Trophoblast cell (in vitro differentiated cells and primary cell): ENCODE results near the gene AP5S1.

Experiments used
- DNase-seq, 2 donors: peaks; one replicate each; pipeline ENCODE4 v3.0.0-alpha.2; 2016
- H2AFZ ChIP-seq: 2 replicates; pipeline ENCODE4 v1.6.1; 2013; ENCODE audit warnings: low read length, moderate library complexity, mild to moderate bottlenecking; ENCODE audit not compliant: insufficient read depth, poor library complexity
- H2AK5ac ChIP-seq: 2 replicates; pipeline ENCODE4 v1.6.1; 2013; ENCODE audit warnings: mild to moderate bottlenecking, low read length
- H2BK120ac ChIP-seq: 2 replicates; pipeline ENCODE4 v1.6.1; 2013; ENCODE audit warnings: low read length, mild to moderate bottlenecking, moderate library complexity; ENCODE audit not compliant: insufficient read depth, poor library complexity
- H2BK12ac ChIP-seq: 2 replicates; pipeline ENCODE4 v1.6.1; 2013; ENCODE audit warnings: mild to moderate bottlenecking, low read length, moderate library complexity
- H2BK5ac ChIP-seq: 2 replicates; pipeline ENCODE4 v1.6.1; 2013; ENCODE audit warnings: low read length, low read depth, moderate library complexity, mild to moderate bottlenecking; ENCODE audit not compliant: poor library complexity
- H3K14ac ChIP-seq: 2 replicates; pipeline ENCODE4 v1.6.1; 2013; ENCODE audit warnings: mild to moderate bottlenecking, low read length
- H3K18ac ChIP-seq: 2 replicates; pipeline ENCODE4 v1.6.1; 2013; ENCODE audit warnings: mild to moderate bottlenecking, low read length
- H3K23ac ChIP-seq: 2 replicates; pipeline ENCODE4 v1.6.1; 2013; ENCODE audit warnings: low read length
- H3K27ac ChIP-seq: 2 replicates; pipeline ENCODE4 v1.5.1; 2013; ENCODE audit warnings: low read depth, mild to moderate bottlenecking, inconsistent platforms, low read length, moderate library complexity
- H3K27me3 ChIP-seq: 2 replicates; pipeline ENCODE4 v1.6.1; 2013; ENCODE audit warnings: inconsistent platforms, mild to moderate bottlenecking, low read length, moderate library complexity; ENCODE audit not compliant: insufficient read depth
- H3K36me3 ChIP-seq, 2 experiments: 1 replicate in 1 of 2; 2 replicates in 1 of 2; pipeline ENCODE4 v1.6.1; 2013; ENCODE audit warnings: low read length in 2 of 2, mild to moderate bottlenecking in 2 of 2, moderate library complexity in 1 of 2; ENCODE audit not compliant: insufficient read depth in 2 of 2, control insufficient read depth in 1 of 2
- H3K4ac ChIP-seq: 2 replicates; pipeline ENCODE4 v1.6.1; 2013; ENCODE audit warnings: low read depth, mild to moderate bottlenecking, low read length, moderate library complexity
- H3K4me1 ChIP-seq, 2 experiments: 1 replicate in 1 of 2; 2 replicates in 1 of 2; pipeline ENCODE4 v1.6.1; 2013; ENCODE audit warnings: low read length in 2 of 2, mild to moderate bottlenecking in 2 of 2, moderate library complexity in 1 of 2; ENCODE audit not compliant: insufficient read depth in 2 of 2, control insufficient read depth in 1 of 2
- H3K4me2 ChIP-seq: 2 replicates; pipeline ENCODE4 v1.6.1; 2013; ENCODE audit warnings: inconsistent platforms, mild to moderate bottlenecking, low read length, moderate library complexity
- H3K4me3 ChIP-seq: 2 replicates; pipeline ENCODE4 v1.5.1; 2013; ENCODE audit warnings: mild to moderate bottlenecking, low read depth, low read length, inconsistent platforms
- H3K79me1 ChIP-seq: one replicate; pipeline ENCODE4 v1.6.1; 2013; ENCODE audit warnings: low read length
- H3K79me2 ChIP-seq: 2 replicates; pipeline ENCODE4 v1.6.1; 2013; ENCODE audit warnings: low read length, mild to moderate bottlenecking; ENCODE audit not compliant: control insufficient read depth, insufficient read depth, poor library complexity
- H3K9ac ChIP-seq: 2 replicates; pipeline ENCODE4 v1.6.1; 2013; ENCODE audit warnings: mild to moderate bottlenecking, low read length
- H3K9me3 ChIP-seq: 2 replicates; pipeline ENCODE4 v1.6.1; 2013; ENCODE audit warnings: low read depth, mild to moderate bottlenecking, control low read depth, inconsistent platforms, low read length; ENCODE audit not compliant: insufficient read depth
- H4K12ac ChIP-seq: 2 replicates; pipeline ENCODE4 v1.6.1; 2013; ENCODE audit warnings: low read depth, mild to moderate bottlenecking, low read length, moderate library complexity
- H4K8ac ChIP-seq: 2 replicates; pipeline ENCODE4 v1.6.1; 2013; ENCODE audit warnings: low read depth, mild to moderate bottlenecking, low read length, moderate library complexity
- H4K91ac ChIP-seq: one replicate; pipeline ENCODE4 v1.6.1; 2013; ENCODE audit warnings: low read depth, mild to moderate bottlenecking, low read length, moderate library complexity
- WGBS: extraction: QIAGEN DNeasy Blood & Tissue Kit; methylation state at CpG from one replicate; pipeline ENCODE4 v1.1.7; 2013; ENCODE audit warnings: missing lambda C conversion rate; ENCODE audit not compliant: insufficient read length, insufficient coverage; ENCODE audit errors: extremely low coverage; 5-methylcytosine and 5-hydroxymethylcytosine counted together

The AP5S1 gene

GRCh38 chr20:3861191-3861590 lies 40.8 kb downstream of the AP5S1 start:
- Histone ChIP-seq H2BK120ac (no peak overlapping the region), H3K4me2 (no peak overlapping the region), H4K91ac (no peak overlapping the region), H3K27ac (no peak overlapping the region), H3K14ac (no peak overlapping the region), H3K4me3 (no peak overlapping the region), H3K79me1 (no peaks in the 10 kb centered on the region), H3K9me3 (peaks cover 6% of the 10 kb centered on the region), H4K8ac (no peak overlapping the region), H3K36me3 (peaks cover 71 to 78% of the 10 kb centered on the region in 2 experiments), H3K27me3 (no peaks in the 10 kb centered on the region), H2AFZ (no peak overlapping the region), H3K18ac (no peak overlapping the region), H4K12ac (no peak overlapping the region), H3K79me2 (no peaks in the 10 kb centered on the region), H3K4me1 (peaks cover 2 to 4% of the 10 kb centered on the region in 2 experiments), H3K9ac (no peak overlapping the region), H2BK12ac (no peak overlapping the region), H3K23ac (no peak overlapping the region), H2AK5ac (no peak overlapping the region), H2BK5ac (no peak overlapping the region), H3K4ac (no peak overlapping the region)
- WGBS, result no CpG with 5 or more reads among the region's 7 CpGs
- DNase-seq, result no peak

GRCh38 chr20:3862333-3862732 lies 42.0 kb downstream of the AP5S1 start:
- no peaks in the 10 kb centered on the region for H3K79me1 ChIP-seq
- no peak overlapping the region for H4K8ac ChIP-seq
- peaks cover 75 to 78% of the 10 kb centered on the region in 2 experiments for H3K36me3 ChIP-seq
- no peak overlapping the region for H3K4me3 ChIP-seq
- no peak for DNase-seq
- WGBS, result no CpG with 5 or more reads among the region's 1 CpG
- no peak overlapping the region for H4K12ac ChIP-seq
- H3K4me2 ChIP-seq, result no peak overlapping the region
- H2BK120ac ChIP-seq, result no peak overlapping the region
- H3K27me3 ChIP-seq, result no peaks in the 10 kb centered on the region
- no peak overlapping the region for H3K18ac ChIP-seq
- peaks cover 3 to 6% of the 10 kb centered on the region in 2 experiments for H3K4me1 ChIP-seq
- H3K27ac ChIP-seq, result no peak overlapping the region
- no peak overlapping the region for H3K14ac ChIP-seq
- H3K9me3 ChIP-seq, result peaks cover 6% of the 10 kb centered on the region
- H2BK5ac ChIP-seq, result no peak overlapping the region
- H4K91ac ChIP-seq, result no peak overlapping the region
- H2AK5ac ChIP-seq, result no peak overlapping the region
- no peak overlapping the region for H3K4ac ChIP-seq
- no peak overlapping the region for H2BK12ac ChIP-seq
- H3K9ac ChIP-seq, result no peak overlapping the region
- H3K23ac ChIP-seq, result no peak overlapping the region
- no peak overlapping the region for H2AFZ ChIP-seq
- H3K79me2 ChIP-seq, result no peaks in the 10 kb centered on the region

GRCh38 chr20:3863317-3863716 lies 43.0 kb downstream of the AP5S1 start:
- Histone ChIP-seq H2BK12ac (no peak overlapping the region), H4K12ac (no peak overlapping the region), H3K18ac (no peak overlapping the region), H3K4ac (no peak overlapping the region), H3K23ac (no peak overlapping the region), H2AK5ac (no peak overlapping the region), H3K4me1 (peaks cover 3 to 6% of the 10 kb centered on the region in 2 experiments), H2BK5ac (no peak overlapping the region), H3K27me3 (no peaks in the 10 kb centered on the region), H3K36me3 (peaks cover 69 to 74% of the 10 kb centered on the region in 2 experiments), H3K9ac (no peak overlapping the region), H3K79me2 (no peaks in the 10 kb centered on the region), H3K79me1 (no peaks in the 10 kb centered on the region), H4K91ac (no peak overlapping the region), H3K4me2 (no peak overlapping the region), H4K8ac (no peak overlapping the region), H3K9me3 (peaks cover 6% of the 10 kb centered on the region), H3K27ac (no peak overlapping the region), H3K14ac (no peak overlapping the region), H2AFZ (no peak overlapping the region), H2BK120ac (no peak overlapping the region), H3K4me3 (no peak overlapping the region)
- no CpG with 5 or more reads among the region's 7 CpGs for WGBS
- DNase-seq, result no peak

GRCh38 chr20:3864518-3864917 lies 44.2 kb downstream of the AP5S1 start:
- H4K8ac ChIP-seq, result no peak overlapping the region
- H2AFZ ChIP-seq, result no peak overlapping the region
- H3K27me3 ChIP-seq, result no peaks in the 10 kb centered on the region
- no peak overlapping the region for H4K12ac ChIP-seq
- H2BK120ac ChIP-seq, result no peak overlapping the region
- no peak overlapping the region for H3K27ac ChIP-seq
- H3K9ac ChIP-seq, result no peak overlapping the region
- no peak overlapping the region for H2BK12ac ChIP-seq
- H2BK5ac ChIP-seq, result no peak overlapping the region
- DNase-seq, result no peak
- no peak overlapping the region for H4K91ac ChIP-seq
- H3K18ac ChIP-seq, result no peak overlapping the region
- peaks cover 3 to 6% of the 10 kb centered on the region in 2 experiments for H3K4me1 ChIP-seq
- H3K4me2 ChIP-seq, result no peak overlapping the region
- no peak overlapping the region for H2AK5ac ChIP-seq
- peaks cover 63 to 72% of the 10 kb centered on the region in 2 experiments for H3K36me3 ChIP-seq
- peaks cover 6% of the 10 kb centered on the region for H3K9me3 ChIP-seq
- H3K79me1 ChIP-seq, result no peaks in the 10 kb centered on the region
- H3K4me3 ChIP-seq, result peak overlapping the region; percentile 38
- no peak overlapping the region for H3K23ac ChIP-seq
- H3K14ac ChIP-seq, result no peak overlapping the region
- H3K79me2 ChIP-seq, result no peaks in the 10 kb centered on the region
- no peak overlapping the region for H3K4ac ChIP-seq
- WGBS, result no CpG with 5 or more reads among the region's 5 CpGs
